Smooth muscle cell (in vitro differentiated cells): ENCODE data around the gene MED15. TPM values are rescaled to one million over a fixed set of nuclear protein-coding genes. Genes with fewer than 3 reads are reported as not detected.

Experiments
- DNase-seq: peaks from one replicate; lab custom pipeline; 2025; ENCODE audit not compliant: unreplicated experiment; lab: John Stamatoyannopoulos, UW
- H2AFZ ChIP-seq: fragments of 200-600 bp; sonication (generic); 2 replicates; pipeline ENCODE4 v1.6.0; 2016; ENCODE audit warnings: antibody characterized with exemption, low read depth, mild to moderate bottlenecking
- H3F3A ChIP-seq: fragments of 200-600 bp; sonication (generic); 2 replicates; pipeline ENCODE4 v1.6.0; 2017; ENCODE audit warnings: antibody characterized with exemption, low read depth
- H3K27ac ChIP-seq: fragments of 200-600 bp; sonication (generic); 2 replicates; pipeline ENCODE4 v1.5.1; 2016; ENCODE audit warnings: low read depth, mild to moderate bottlenecking
- H3K27me3 ChIP-seq: fragments of 200-600 bp; sonication (generic); 2 replicates; pipeline ENCODE4 v1.6.1; 2016; ENCODE audit warnings: low read depth, mild to moderate bottlenecking
- H3K36me3 ChIP-seq: fragments of 200-600 bp; sonication (generic); 2 replicates; pipeline ENCODE4 v1.5.1; 2016; ENCODE audit warnings: low read depth
- H3K4me1 ChIP-seq: fragments of 200-600 bp; sonication (generic); 2 replicates; pipeline ENCODE4 v1.5.1; 2016; ENCODE audit warnings: low read depth
- H3K4me2 ChIP-seq: fragments of 200-600 bp; sonication (generic); 2 replicates; pipeline ENCODE4 v1.6.0; 2016; ENCODE audit warnings: mild to moderate bottlenecking
- H3K4me3 ChIP-seq: fragments of 200-600 bp; sonication (generic); 2 replicates; pipeline ENCODE4 v1.5.1; 2016; ENCODE audit warnings: mild to moderate bottlenecking
- H3K79me2 ChIP-seq: fragments of 200-600 bp; sonication (generic); 2 replicates; pipeline ENCODE4 v1.6.0; 2016; ENCODE audit warnings: low read depth, mild to moderate bottlenecking
- H3K9ac ChIP-seq: fragments of 200-600 bp; sonication (generic); 2 replicates; pipeline ENCODE4 v1.6.0; 2016; ENCODE audit warnings: low read depth
- H3K9me3 ChIP-seq: fragments of 200-600 bp; sonication (generic); replicated peaks from 2 replicates; pipeline ENCODE4 v1.5.1; 2016; ENCODE audit warnings: low read depth
- H4K20me1 ChIP-seq: fragments of 200-600 bp; sonication (generic); 2 replicates; pipeline ENCODE4 v1.6.0; 2016; ENCODE audit warnings: low read depth
- CTCF ChIP-seq: fragments of 200-600 bp; sonication (generic); IDR thresholded peaks from 2 replicates; pipeline ENCODE4 v1.5.1; 2017; ENCODE audit warnings: borderline replicate concordance, mild to moderate bottlenecking, antibody characterized with exemption; ENCODE audit not compliant: insufficient read depth, poor library complexity, severe bottlenecking
- WGBS: methylation state at CpG from one replicate; pipeline ENCODE4 v1.1.7; 2016; ENCODE audit warnings: low lambda C conversion rate; 5-methylcytosine and 5-hydroxymethylcytosine counted together
- polyA plus RNA-seq: library from polyadenylated mRNA; unstranded; fragments of >200 nt; fragmentation: Nextera tagmentation; extraction: Ambion mirVana; gene quantifications from 2 replicates; pipeline ENCODE4 v1.2.1, GENCODE V29; 2016
- total RNA-seq: library from RNA; depleted of rRNA; stranded (reverse); fragments of >200 nt; gene quantifications from 2 replicates; pipeline ENCODE4 v1.2.3, GENCODE V29; 2014

Gene MED15
- total and polyA plus RNA-seq, 2 experiments from 2014 or later, result 25.3 to 70.5 TPM

- H4K20me1 ChIP-seq, result peaks cover 98% of the 10 kb centered on the region
- 64% methylated on average over 6 of the region's 6 CpGs for WGBS
- no peaks in the 10 kb centered on the region for H3K4me1 ChIP-seq
- no peaks in the 10 kb centered on the region for H3K9me3 ChIP-seq
- no peak overlapping the region for H2AFZ ChIP-seq
- no peaks in the 10 kb centered on the region for H3K36me3 ChIP-seq
- H3K27me3 ChIP-seq, result no peaks in the 10 kb centered on the region
- H3K4me3 ChIP-seq, result no peak overlapping the region
- peaks cover 24% of the 10 kb centered on the region for H3K79me2 ChIP-seq
- peak overlapping the region; percentile 87 for H3K27ac ChIP-seq
- H3K4me2 ChIP-seq, result peak overlapping the region; percentile 41
- TF ChIP-seq CTCF, result no peak
- no peak overlapping the region for H3K9ac ChIP-seq
- no peak for DNase-seq
- H3F3A ChIP-seq, result peaks cover 38% of the 10 kb centered on the region
These were observed 60.0 kb downstream of the MED15 start for GRCh38 chr22:20567371-20567847.

- Histone ChIP-seq H3K4me2 (no peak overlapping the region), H3K4me3 (no peak overlapping the region), H3K36me3 (peaks cover under 1% of the 10 kb centered on the region), H2AFZ (no peak overlapping the region), H3K27me3 (no peaks in the 10 kb centered on the region), H3K79me2 (peaks cover 25% of the 10 kb centered on the region), H3F3A (peaks cover 33% of the 10 kb centered on the region), H3K27ac (peak overlapping the region; percentile 87), H4K20me1 (peaks cover 99% of the 10 kb centered on the region), H3K9ac (no peak overlapping the region), H3K9me3 (no peaks in the 10 kb centered on the region), H3K4me1 (no peaks in the 10 kb centered on the region)
- DNase-seq, result no peak
- TF ChIP-seq CTCF, result peak; percentile 33
- WGBS, result 77% methylated on average over 5 of the region's 5 CpGs
These were observed 60.6 kb downstream of the MED15 start for GRCh38 chr22:20567993-20568417.

DNA sequence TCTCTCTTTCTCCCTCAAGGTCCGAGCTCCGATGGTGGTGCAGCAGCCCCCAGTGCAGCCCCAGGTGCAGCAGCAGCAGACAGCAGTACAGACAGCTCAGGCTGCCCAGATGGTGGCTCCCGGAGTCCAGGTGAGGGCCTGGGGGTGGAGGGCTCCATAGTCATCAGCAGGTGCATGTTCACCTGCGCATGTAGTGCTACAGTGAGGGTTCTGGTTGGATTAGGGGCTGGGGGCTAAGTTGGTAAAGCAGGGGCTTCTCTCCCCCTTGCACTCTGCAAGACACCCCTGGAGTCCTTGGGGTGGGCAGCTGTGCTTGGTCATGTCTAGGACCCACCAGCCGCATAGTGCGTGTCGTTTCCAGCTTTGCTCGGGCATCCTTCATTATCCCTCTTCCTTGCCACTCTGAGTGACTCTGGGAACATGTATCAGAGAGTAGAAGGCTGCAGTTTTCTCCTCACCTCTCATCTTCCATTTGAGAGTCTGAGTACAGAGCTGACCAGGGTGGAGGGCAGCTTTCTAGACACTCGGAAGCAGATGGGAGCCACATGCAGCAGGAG is 61.2 kb downstream of the MED15 start:
- DNase-seq, result no peak
- Histone ChIP-seq H3K79me2 (peaks cover 19% of the 10 kb centered on the region), H3K4me2 (peak overlapping the region; percentile 12), H3K4me1 (no peaks in the 10 kb centered on the region), H3K4me3 (no peak overlapping the region), H2AFZ (no peak overlapping the region), H3K27ac (peak overlapping the region; percentile 87), H3K9ac (no peak overlapping the region), H3K36me3 (peaks cover 6% of the 10 kb centered on the region), H3K9me3 (no peaks in the 10 kb centered on the region), H3K27me3 (no peaks in the 10 kb centered on the region), H4K20me1 (peaks cover 99% of the 10 kb centered on the region), H3F3A (peaks cover 28% of the 10 kb centered on the region)
- 85% methylated on average over 9 of the region's 9 CpGs for WGBS
- no peak for TF ChIP-seq CTCF
